Hepatocyte (in vitro differentiated cells): ENCODE results near the gene CEP112. TPM values are rescaled to one million over a fixed set of nuclear protein-coding genes. Genes with fewer than 3 reads are reported as not detected.

Source experiments
- DNase-seq: peaks from one replicate; pipeline ENCODE4 v3.0.0-alpha.2; 2016; ENCODE audit warnings: low spot score
- H2AFZ ChIP-seq: fragments of 200-600 bp; sonication (generic); 2 replicates; pipeline ENCODE4 v1.6.0; 2016; ENCODE audit warnings: antibody characterized with exemption, mild to moderate bottlenecking
- H3K27ac ChIP-seq: fragments of 200-600 bp; sonication (generic); 2 replicates; pipeline ENCODE4 v1.5.1; 2016; ENCODE audit warnings: mild to moderate bottlenecking
- H3K27me3 ChIP-seq: fragments of 200-600 bp; sonication (generic); 2 replicates; pipeline ENCODE4 v1.6.1; 2016
- H3K36me3 ChIP-seq: fragments of 200-600 bp; sonication (generic); replicated peaks from 2 replicates; pipeline ENCODE4 v1.5.1; 2016; ENCODE audit warnings: low read depth; ENCODE audit not compliant: insufficient read depth
- H3K4me1 ChIP-seq: fragments of 200-600 bp; sonication (generic); 2 replicates; pipeline ENCODE4 v1.5.1; 2016; ENCODE audit warnings: mild to moderate bottlenecking, moderate library complexity; ENCODE audit not compliant: insufficient read depth
- H3K4me2 ChIP-seq: fragments of 200-600 bp; sonication (generic); 2 replicates; pipeline ENCODE4 v1.6.0; 2016
- H3K4me3 ChIP-seq: fragments of 200-600 bp; sonication (generic); 2 replicates; pipeline ENCODE4 v1.5.1; 2016; ENCODE audit warnings: mild to moderate bottlenecking
- H3K79me2 ChIP-seq: fragments of 200-600 bp; sonication (generic); 2 replicates; pipeline ENCODE4 v1.6.0; 2017; ENCODE audit warnings: mild to moderate bottlenecking
- H3K9me2 ChIP-seq: fragments of 200-600 bp; sonication (generic); replicated peaks from 2 replicates; pipeline ENCODE4 v1.6.0; 2017; ENCODE audit warnings: mild to moderate bottlenecking; ENCODE audit not compliant: insufficient read depth
- H3K9me3 ChIP-seq: fragments of 200-600 bp; sonication (generic); 2 replicates; pipeline ENCODE4 v1.5.1; 2016; ENCODE audit warnings: low read depth, mild to moderate bottlenecking
- H4K20me1 ChIP-seq: fragments of 200-600 bp; sonication (generic); 2 replicates; pipeline ENCODE4 v1.6.0; 2016; ENCODE audit warnings: mild to moderate bottlenecking; ENCODE audit not compliant: insufficient read depth, poor library complexity, severe bottlenecking
- EZH2 ChIP-seq: fragments of 200-600 bp; sonication (generic); IDR thresholded peaks from 2 replicates; pipeline ENCODE4 v1.6.1; 2016; ENCODE audit warnings: antibody characterized with exemption, mild to moderate bottlenecking, borderline replicate concordance
- EZH2phosphoT487 ChIP-seq: fragments of 200-600 bp; sonication (generic); IDR thresholded peaks from one replicate; pipeline ENCODE4 v1.6.1; 2018; ENCODE audit warnings: antibody characterized with exemption, mild to moderate bottlenecking, low read depth, moderate library complexity; ENCODE audit not compliant: unreplicated experiment, severe bottlenecking
- WGBS: methylation state at CpG from one replicate; pipeline ENCODE4 v1.1.6; 2016; ENCODE audit warnings: low lambda C conversion rate; ENCODE audit errors: missing lambda C conversion rate; 5-methylcytosine and 5-hydroxymethylcytosine counted together
- polyA plus RNA-seq: library from polyadenylated mRNA; unstranded; fragments of >200 nt; fragmentation: Nextera tagmentation; extraction: Ambion mirVana; gene quantifications from 2 replicates; pipeline ENCODE4 v1.2.1, GENCODE V29; 2016
- total RNA-seq: library from RNA; depleted of rRNA; stranded (reverse); fragments of >200 nt; gene quantifications from 2 replicates; pipeline ENCODE4 v1.2.3, GENCODE V29; 2014
- TF ChIP-seq, protein P1 (sequence below): fragments of 200-600 bp; sonication (generic); IDR thresholded peaks from 2 replicates; pipeline ENCODE4 v1.5.1; 2016; ENCODE audit warnings: antibody characterized with exemption, mild to moderate bottlenecking; ENCODE audit not compliant: poor library complexity

Gene CEP112
- total and polyA plus RNA-seq, 2 experiments from 2014 or later: 7.1 to 9.7 TPM

DNA sequence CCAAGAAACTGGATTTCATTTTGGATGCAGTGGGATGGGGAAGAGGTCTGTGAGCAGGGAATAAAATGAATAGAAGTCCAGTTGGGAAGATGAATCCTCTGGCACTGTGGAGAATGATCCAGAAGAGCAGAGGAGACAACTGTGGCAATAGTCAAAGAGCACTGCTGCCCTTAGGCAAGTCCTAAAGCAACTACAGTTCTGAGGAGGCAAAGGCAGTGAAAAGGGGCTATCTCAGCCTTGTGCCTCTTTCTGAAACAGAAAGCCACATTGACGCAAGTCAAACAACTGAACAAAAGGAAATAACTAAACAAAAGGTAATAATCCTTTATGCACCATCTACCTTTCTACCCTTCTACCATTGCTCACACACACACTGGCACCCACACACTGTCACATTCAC, 392.5 kb downstream of the CEP112 start:
- Histone ChIP-seq H3K9me2 (no peaks in the 10 kb centered on the region), H3K4me1 (no peaks in the 10 kb centered on the region), H3K27ac (no peak overlapping the region), H3K27me3 (no peaks in the 10 kb centered on the region), H3K79me2 (no peaks in the 10 kb centered on the region), H3K36me3 (no peaks in the 10 kb centered on the region), H3K9me3 (peaks cover 16% of the 10 kb centered on the region), H3K4me2 (no peak overlapping the region), H3K4me3 (no peak overlapping the region), H2AFZ (no peak overlapping the region), H4K20me1 (no peaks in the 10 kb centered on the region)
- no peak for DNase-seq
- TF ChIP-seq, protein P1, sequence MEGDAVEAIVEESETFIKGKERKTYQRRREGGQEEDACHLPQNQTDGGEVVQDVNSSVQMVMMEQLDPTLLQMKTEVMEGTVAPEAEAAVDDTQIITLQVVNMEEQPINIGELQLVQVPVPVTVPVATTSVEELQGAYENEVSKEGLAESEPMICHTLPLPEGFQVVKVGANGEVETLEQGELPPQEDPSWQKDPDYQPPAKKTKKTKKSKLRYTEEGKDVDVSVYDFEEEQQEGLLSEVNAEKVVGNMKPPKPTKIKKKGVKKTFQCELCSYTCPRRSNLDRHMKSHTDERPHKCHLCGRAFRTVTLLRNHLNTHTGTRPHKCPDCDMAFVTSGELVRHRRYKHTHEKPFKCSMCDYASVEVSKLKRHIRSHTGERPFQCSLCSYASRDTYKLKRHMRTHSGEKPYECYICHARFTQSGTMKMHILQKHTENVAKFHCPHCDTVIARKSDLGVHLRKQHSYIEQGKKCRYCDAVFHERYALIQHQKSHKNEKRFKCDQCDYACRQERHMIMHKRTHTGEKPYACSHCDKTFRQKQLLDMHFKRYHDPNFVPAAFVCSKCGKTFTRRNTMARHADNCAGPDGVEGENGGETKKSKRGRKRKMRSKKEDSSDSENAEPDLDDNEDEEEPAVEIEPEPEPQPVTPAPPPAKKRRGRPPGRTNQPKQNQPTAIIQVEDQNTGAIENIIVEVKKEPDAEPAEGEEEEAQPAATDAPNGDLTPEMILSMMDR: no peak
- TF ChIP-seq EZH2phosphoT487 (no peak), EZH2 (no peak)
- 91% methylated on average over 1 of the region's 1 CpG for WGBS

- 64% methylated on average over 3 of the region's 3 CpGs for WGBS
- H3K27ac ChIP-seq: no peak overlapping the region
- no peaks in the 10 kb centered on the region for H4K20me1 ChIP-seq
- no peak overlapping the region for H3K4me2 ChIP-seq
- H3K9me2 ChIP-seq: no peaks in the 10 kb centered on the region
- no peaks in the 10 kb centered on the region for H3K36me3 ChIP-seq
- H2AFZ ChIP-seq: no peak overlapping the region
- TF ChIP-seq, protein P1: no peak
- TF ChIP-seq EZH2 (no peak), EZH2phosphoT487 (no peak)
- H3K4me1 ChIP-seq: no peaks in the 10 kb centered on the region
- no peaks in the 10 kb centered on the region for H3K27me3 ChIP-seq
- H3K9me3 ChIP-seq: peaks cover 16% of the 10 kb centered on the region
- H3K79me2 ChIP-seq: no peaks in the 10 kb centered on the region
- H3K4me3 ChIP-seq: no peak overlapping the region
- no peak for DNase-seq
These were observed 394.1 kb downstream of the CEP112 start for GRCh38 chr17:65797809-65798208.

- Histone ChIP-seq H4K20me1 (no peaks in the 10 kb centered on the region), H3K79me2 (no peaks in the 10 kb centered on the region), H3K36me3 (no peaks in the 10 kb centered on the region), H3K4me3 (no peak overlapping the region), H3K9me2 (no peaks in the 10 kb centered on the region), H3K27ac (no peak overlapping the region), H3K4me2 (no peak overlapping the region), H3K27me3 (no peaks in the 10 kb centered on the region), H3K4me1 (no peaks in the 10 kb centered on the region), H2AFZ (no peak overlapping the region), H3K9me3 (peaks cover 14% of the 10 kb centered on the region)
- 95% methylated on average over 1 of the region's 1 CpG for WGBS
- DNase-seq: no peak
- TF ChIP-seq EZH2phosphoT487: no peak
- TF ChIP-seq, protein P1: no peak
These were observed 394.8 kb downstream of the CEP112 start for GRCh38 chr17:65797101-65797500.

GRCh38 chr17:65794572-65794971, 397.4 kb downstream of the CEP112 start:
- Histone ChIP-seq H3K4me1 (no peaks in the 10 kb centered on the region), H3K9me3 (no peaks in the 10 kb centered on the region), H3K4me3 (no peak overlapping the region), H3K79me2 (no peaks in the 10 kb centered on the region), H4K20me1 (no peaks in the 10 kb centered on the region), H3K9me2 (no peaks in the 10 kb centered on the region), H3K27ac (no peak overlapping the region), H3K4me2 (no peak overlapping the region), H3K36me3 (no peaks in the 10 kb centered on the region), H3K27me3 (no peaks in the 10 kb centered on the region), H2AFZ (no peak overlapping the region)
- peak; percentile 28 for DNase-seq
- no peak for TF ChIP-seq EZH2phosphoT487
- TF ChIP-seq, protein P1: peak; percentile 39
- 65% methylated on average over 5 of the region's 5 CpGs for WGBS
